NT2/D1 (cell line): ENCODE results near the gene SUSD1.

Source experiments
- DNase-seq: peaks from one replicate; pipeline ENCODE4 v3.0.0-alpha.2; 2011; ENCODE audit warnings: low read depth, low spot score
- H3K27me3 ChIP-seq: 2 replicates; pipeline ENCODE4 v1.6.0; 2011; ENCODE audit warnings: mild to moderate bottlenecking; ENCODE audit not compliant: insufficient read length, insufficient read depth
- H3K36me3 ChIP-seq: 2 replicates; pipeline ENCODE4 v1.6.1; 2011; ENCODE audit warnings: mild to moderate bottlenecking, low read length, mixed read lengths; ENCODE audit not compliant: insufficient read depth, insufficient read length
- H3K4me1 ChIP-seq: 2 replicates; pipeline ENCODE4 v1.5.1; 2011; ENCODE audit not compliant: insufficient read depth, insufficient read length
- H3K4me3 ChIP-seq: 2 replicates; pipeline ENCODE4 v1.5.1; 2011; ENCODE audit warnings: low read depth; ENCODE audit not compliant: insufficient read length
- H3K9ac ChIP-seq: 2 replicates; pipeline ENCODE4 v1.6.0; 2011; ENCODE audit warnings: low read depth; ENCODE audit not compliant: insufficient read length
- H3K9me3 ChIP-seq: 2 replicates; pipeline ENCODE4 v1.5.1; 2011; ENCODE audit warnings: mild to moderate bottlenecking, low read length; ENCODE audit not compliant: insufficient read depth
- SUZ12 ChIP-seq: IDR thresholded peaks from 2 replicates; pipeline ENCODE4 v1.6.1; 2011; ENCODE audit not compliant: insufficient read length, insufficient read depth; ENCODE audit errors: extremely low read depth
- YY1 ChIP-seq: IDR thresholded peaks from 2 replicates; pipeline ENCODE4 v1.6.1; 2011; ENCODE audit not compliant: insufficient read length, insufficient read depth
- ZNF274 ChIP-seq: IDR thresholded peaks from 2 replicates; pipeline ENCODE4 v1.6.1; 2011; ENCODE audit warnings: mild to moderate bottlenecking, low read depth, low read length

SUSD1 gene

GRCh38 chr9:112173489-112174221, 1.4 kb downstream of the SUSD1 start:
- H3K4me1 ChIP-seq, result no peaks in the 10 kb centered on the region
- no peak overlapping the region for H3K9ac ChIP-seq
- TF ChIP-seq ZNF274 (no peak), YY1 (no peak), SUZ12 (no peak)
- H3K4me3 ChIP-seq, result no peak overlapping the region
- H3K36me3 ChIP-seq, result peaks cover 9% of the 10 kb centered on the region
- DNase-seq, result no peak
- H3K27me3 ChIP-seq, result peaks cover 37% of the 10 kb centered on the region
- no peaks in the 10 kb centered on the region for H3K9me3 ChIP-seq

GRCh38 chr9:112170968-112171367, 4.1 kb downstream of the SUSD1 start:
- H3K36me3 ChIP-seq, result peaks cover 9% of the 10 kb centered on the region
- H3K4me3 ChIP-seq, result no peak overlapping the region
- H3K9ac ChIP-seq, result no peak overlapping the region
- no peaks in the 10 kb centered on the region for H3K4me1 ChIP-seq
- no peak for DNase-seq
- TF ChIP-seq SUZ12 (no peak), ZNF274 (no peak), YY1 (no peak)
- H3K9me3 ChIP-seq, result no peaks in the 10 kb centered on the region
- H3K27me3 ChIP-seq, result peaks cover 23% of the 10 kb centered on the region

GRCh38 chr9:112170235-112170634, 4.9 kb downstream of the SUSD1 start:
- peaks cover 16% of the 10 kb centered on the region for H3K27me3 ChIP-seq
- H3K4me1 ChIP-seq, result no peaks in the 10 kb centered on the region
- DNase-seq, result no peak
- H3K9ac ChIP-seq, result no peak overlapping the region
- peaks cover 9% of the 10 kb centered on the region for H3K36me3 ChIP-seq
- no peaks in the 10 kb centered on the region for H3K9me3 ChIP-seq
- H3K4me3 ChIP-seq, result no peak overlapping the region
- TF ChIP-seq YY1 (no peak), ZNF274 (no peak), SUZ12 (no peak)

- no peak overlapping the region for H3K9ac ChIP-seq
- H3K4me1 ChIP-seq, result no peaks in the 10 kb centered on the region
- TF ChIP-seq ZNF274 (no peak), YY1 (no peak), SUZ12 (no peak)
- no peak overlapping the region for H3K4me3 ChIP-seq
- H3K27me3 ChIP-seq, result peaks cover 13% of the 10 kb centered on the region
- peaks cover 9% of the 10 kb centered on the region for H3K36me3 ChIP-seq
- no peak for DNase-seq
- H3K9me3 ChIP-seq, result no peaks in the 10 kb centered on the region
These were observed 5.7 kb downstream of the SUSD1 start for GRCh38 chr9:112169368-112169767.

- peaks cover 4% of the 10 kb centered on the region for H3K36me3 ChIP-seq
- TF ChIP-seq ZNF274 (no peak), YY1 (no peak), SUZ12 (no peak)
- H3K4me3 ChIP-seq, result no peak overlapping the region
- no peaks in the 10 kb centered on the region for H3K9me3 ChIP-seq
- no peak for DNase-seq
- no peak overlapping the region for H3K9ac ChIP-seq
- H3K4me1 ChIP-seq, result no peaks in the 10 kb centered on the region
- H3K27me3 ChIP-seq, result peaks cover under 1% of the 10 kb centered on the region
These were observed 6.9 kb downstream of the SUSD1 start for GRCh38 chr9:112168197-112168596.

- no peaks in the 10 kb centered on the region for H3K9me3 ChIP-seq
- DNase-seq, result no peak
- TF ChIP-seq YY1 (no peak), SUZ12 (no peak), ZNF274 (no peak)
- H3K27me3 ChIP-seq, result no peaks in the 10 kb centered on the region
- H3K4me3 ChIP-seq, result no peak overlapping the region
- H3K9ac ChIP-seq, result no peak overlapping the region
- H3K36me3 ChIP-seq, result no peaks in the 10 kb centered on the region
- no peaks in the 10 kb centered on the region for H3K4me1 ChIP-seq
These were observed 8.6 kb downstream of the SUSD1 start for GRCh38 chr9:112166176-112167140.

GRCh38 chr9:112162621-112163413, 12.3 kb downstream of the SUSD1 start:
- H3K9me3 ChIP-seq, result no peaks in the 10 kb centered on the region
- H3K4me3 ChIP-seq, result no peak overlapping the region
- TF ChIP-seq YY1 (no peak), ZNF274 (no peak), SUZ12 (no peak)
- DNase-seq, result no peak
- no peaks in the 10 kb centered on the region for H3K4me1 ChIP-seq
- no peak overlapping the region for H3K9ac ChIP-seq
- H3K27me3 ChIP-seq, result no peaks in the 10 kb centered on the region
- H3K36me3 ChIP-seq, result no peaks in the 10 kb centered on the region
